K562 (cell line): ENCODE data around the gene CABP7. TPM values are rescaled to one million over a fixed set of nuclear protein-coding genes. Genes with fewer than 3 reads are reported as not detected.
A peak's percentile ranks its signal among the peaks of the same experiment; 100 is the strongest.

Source experiments
- ATAC-seq: fragments of 200-7000 bp; cut with Tn5 transposase; 3 replicates; pipeline ENCODE4 v1.9.1; 2020; ENCODE audit warnings: moderate library complexity
- BruUV-seq: library from RNA; stranded (reverse); fragments of 400-500 nt; replicated peaks from 2 replicates; lab custom pipeline; 2021; lab: Mats Ljungman, UMichigan
- CTCF ChIA-PET: fragments of 300-600 bp; formaldehyde crosslinking; extraction: SDS; loops from one replicate; lab custom pipeline; 2021; ENCODE audit warnings: low intra/inter-chr PET ratio; lab: Yijun Ruan, JAX
- POLR2A ChIA-PET: fragments of 300-600, 350-650 bp; sonication (Branson Sonifier 250); formaldehyde crosslinking; extraction: SDS; loops from one replicate; lab custom pipeline; 2021; ENCODE audit warnings: antibody characterized with exemption, inconsistent platforms; lab: Yijun Ruan, JAX
- DNase-seq, 4 experiments: peaks; one replicate each; pipeline versions ENCODE4 v3.0.0 to v3.0.0-alpha.2; 2011 to 2018; ENCODE audit warnings: low spot score in 3 of 4, mixed read lengths in 3 of 4; ENCODE audit errors: extremely low read depth in 1 of 4
- FAIRE-seq: peaks from 2 replicates; lab custom pipeline; 2011; peaks lifted over from hg19 to GRCh38; lab: Jason Lieb, UNC
- H2AFZ ChIP-seq: 2 replicates; pipeline ENCODE4 v1.6.0; 2011; ENCODE audit warnings: low read depth, low read length, control low read depth, inconsistent platforms
- H3K27ac ChIP-seq: fragments of 200-600 bp; 3 replicates; pipeline ENCODE4 v1.8.0; 2011; ENCODE audit warnings: low read depth, mild to moderate bottlenecking, control low read depth, inconsistent platforms, low read length, moderate library complexity, mixed read lengths; ENCODE audit errors: extremely low read depth
- H3K27me3 ChIP-seq, 2 experiments: fragments of 300-600 bp in 1 of 2; 2 replicates in 1 of 2; 3 replicates in 1 of 2; pipeline versions ENCODE4 v1.6.0 to v1.8.0; 2011; ENCODE audit warnings: inconsistent platforms in 2 of 2, low read length in 2 of 2, mild to moderate bottlenecking in 1 of 2, mixed read lengths in 1 of 2, moderate library complexity in 1 of 2; ENCODE audit not compliant: control insufficient read depth in 2 of 2, insufficient read depth in 2 of 2
- H3K36me3 ChIP-seq: fragments of 300-600 bp; 3 replicates; pipeline ENCODE4 v1.8.0; 2011; ENCODE audit warnings: mild to moderate bottlenecking, low read length, inconsistent platforms; ENCODE audit not compliant: control insufficient read depth, insufficient read depth
- H3K4me1 ChIP-seq, 2 experiments: fragments of 200-600 bp in 1 of 2; replicated peaks in 1 of 2; 2 replicates in 1 of 2; 3 replicates in 1 of 2; pipeline versions ENCODE4 v1.5.1 to v1.8.0; 2011; ENCODE audit warnings: inconsistent platforms in 2 of 2, low read length in 2 of 2, mild to moderate bottlenecking in 1 of 2, mixed read lengths in 1 of 2, moderate library complexity in 1 of 2; ENCODE audit not compliant: control insufficient read depth in 2 of 2, insufficient read depth in 2 of 2
- H3K4me2 ChIP-seq: 2 replicates; pipeline ENCODE4 v1.6.1; 2011; ENCODE audit warnings: low read length, control low read depth, inconsistent platforms, mixed read lengths; ENCODE audit not compliant: insufficient read depth
- H3K4me3 ChIP-seq: fragments of 200-600 bp; sonication (generic), shearing (Covaris generic); 2 replicates; pipeline ENCODE4 v1.5.1; 2016; ENCODE audit warnings: control low read depth, inconsistent platforms
- H3K79me2 ChIP-seq: fragments of 200-600 bp; 3 replicates; pipeline ENCODE4 v1.8.0; 2011; ENCODE audit warnings: low read length, inconsistent platforms; ENCODE audit not compliant: control insufficient read depth, insufficient read depth
- H3K9ac ChIP-seq, 2 experiments: 2 replicates each; pipeline versions ENCODE4 v1.6.0 to v1.6.1; 2011; ENCODE audit warnings: low read depth in 2 of 2, low read length in 2 of 2, control low read depth in 1 of 2, inconsistent platforms in 1 of 2, mild to moderate bottlenecking in 1 of 2, mixed read lengths in 1 of 2; ENCODE audit not compliant: insufficient read depth in 1 of 2
- H3K9me1 ChIP-seq: one replicate; pipeline ENCODE4 v1.6.0; 2011; ENCODE audit warnings: inconsistent platforms, mild to moderate bottlenecking, low read length, moderate library complexity; ENCODE audit not compliant: control insufficient read depth, insufficient read depth
- H3K9me3 ChIP-seq: replicated peaks from 2 replicates; pipeline ENCODE4 v1.5.1; 2011; ENCODE audit warnings: low read depth, low read length, inconsistent platforms; ENCODE audit not compliant: control insufficient read depth, insufficient read depth
- H4K20me1 ChIP-seq: replicated peaks from 2 replicates; pipeline ENCODE4 v1.6.1; 2011; ENCODE audit warnings: low read length, inconsistent platforms, mixed read lengths; ENCODE audit not compliant: control insufficient read depth, insufficient read depth
- E4F1 ChIP-seq: fragments of 250-450 bp; sonication (Bioruptor Pico); IDR thresholded peaks from 2 replicates; pipeline ENCODE4 v1.5.0; 2021; ENCODE audit warnings: mild to moderate bottlenecking, borderline replicate concordance
- ELK3 ChIP-seq: fragments of 450-650 bp; formaldehyde crosslinking; IDR thresholded peaks from 2 replicates; pipeline ENCODE4 v1.4.0; 2020; ENCODE audit warnings: mild to moderate bottlenecking
- FOXA3 ChIP-seq, 2 experiments: fragments of 450-650 bp in 1 of 2; sonication (generic) in 1 of 2; formaldehyde crosslinking; IDR thresholded peaks in 1 of 2; conservative IDR thresholded peaks in 1 of 2; 2 replicates each; pipeline versions ENCODE4 v1.4.0 to v1.8.0; 2020 to 2022; ENCODE audit warnings: mild to moderate bottlenecking in 2 of 2, missing genetic modification reagents in 1 of 2
- MEIS2 ChIP-seq: fragments of 450-650 bp; IDR thresholded peaks from 2 replicates; pipeline ENCODE4 v1.6.1; 2014; ENCODE audit warnings: mild to moderate bottlenecking; ENCODE audit not compliant: partially characterized antibody
- MNT ChIP-seq, 2 experiments: fragments of 450-650 bp; conservative IDR thresholded peaks; 2 replicates each; pipeline ENCODE4 v1.6.1; 2017; ENCODE audit warnings: mild to moderate bottlenecking in 2 of 2, moderate library complexity in 2 of 2
- NFATC3 ChIP-seq: fragments of 450-650 bp; IDR thresholded peaks from 2 replicates; pipeline ENCODE4 v1.6.1; 2017; ENCODE audit warnings: mild to moderate bottlenecking
- NFXL1 ChIP-seq: fragments of 450-650 bp; formaldehyde crosslinking; IDR thresholded peaks from 2 replicates; pipeline ENCODE4 v1.4.0; 2021; ENCODE audit warnings: mild to moderate bottlenecking
- RAD21 ChIP-seq, 2 experiments: fragments of 250-450 bp in 1 of 2; fragments of 450-650 bp in 1 of 2; sonication (Bioruptor Pico) in 1 of 2; formaldehyde crosslinking in 1 of 2; IDR thresholded peaks in 1 of 2; conservative IDR thresholded peaks in 1 of 2; 2 replicates each; pipeline versions ENCODE4 v1.4.0 to v1.8.0; 2020 to 2022; ENCODE audit warnings: mild to moderate bottlenecking in 2 of 2, moderate library complexity in 1 of 2
- SREBF2 ChIP-seq: sonication (generic); formaldehyde crosslinking; IDR thresholded peaks from 2 replicates; pipeline ENCODE4 v1.4.0; 2020; ENCODE audit warnings: mild to moderate bottlenecking, missing genetic modification reagents
- STAT5A ChIP-seq: IDR thresholded peaks from 2 replicates; pipeline ENCODE4 v1.6.1; 2012; ENCODE audit warnings: low read length, inconsistent platforms, borderline replicate concordance
- TFAP4 ChIP-seq: sonication (generic); formaldehyde crosslinking; IDR thresholded peaks from 2 replicates; pipeline ENCODE4 v1.8.0; 2022; ENCODE audit warnings: missing genetic modification reagents, mild to moderate bottlenecking, moderate library complexity, borderline replicate concordance
- ZFX ChIP-seq: sonication (generic); formaldehyde crosslinking; IDR thresholded peaks from 2 replicates; pipeline ENCODE4 v1.8.0; 2022; ENCODE audit warnings: mild to moderate bottlenecking, missing genetic modification reagents, moderate library complexity
- ZKSCAN3 ChIP-seq: fragments of 250-450 bp; sonication (Bioruptor Pico); IDR thresholded peaks from 2 replicates; pipeline ENCODE4 v1.4.0; 2020
- ZNF707 ChIP-seq: fragments of 250-450 bp; sonication (Bioruptor Pico); conservative IDR thresholded peaks from 2 replicates; pipeline ENCODE4 v1.8.0; 2022; ENCODE audit warnings: inconsistent platforms, mild to moderate bottlenecking, moderate library complexity
- WGBS: fragments of 100-300 bp; shearing (Covaris generic); methylation state at CpG from one replicate; pipeline ENCODE4 v1.1.6; 2016; ENCODE audit warnings: low coverage, mixed read lengths; ENCODE audit not compliant: insufficient coverage; ENCODE audit errors: missing lambda C conversion rate; 5-methylcytosine and 5-hydroxymethylcytosine counted together
- in situ Hi-C: fragments of 300-500 bp; cut with MboI; formaldehyde crosslinking; loops from 4 replicates; pipeline ENCODE4 v1.15.0; 2018; ENCODE audit warnings: inconsistent platforms, mixed read lengths
- intact Hi-C: fragments of 100-400 bp; cut with micrococcal nuclease; formaldehyde crosslinking; loops from 2 replicates; pipeline ENCODE4 v1.14.2; 2022
- polyA plus RNA-seq, 8 experiments: library from polyadenylated mRNA; depleted of rRNA in 4 of 8; stranded (reverse) in 5 of 8; unstranded in 3 of 8; fragments of >200 nt; fragmentation: Nextera tagmentation in 2 of 8; fragmentation: Illumina TruSeq in 1 of 8; extraction: Ambion mirVana in 2 of 8; extraction: Trizol in 1 of 8; gene quantifications; 2 replicates each; pipeline versions ENCODE4 v1.2.1 to v1.2.3, GENCODE V29; 2011 to 2014; ENCODE audit warnings: inconsistent platforms in 1 of 8, missing spikeins in 1 of 8
- total RNA-seq, 7 experiments: library from RNA; depleted of rRNA in 6 of 7; stranded (reverse); fragments of >200 nt in 6 of 7; fragmentation: Illumina TruSeq in 2 of 7; extraction: Trizol in 2 of 7; gene quantifications; 2 replicates each; pipeline versions ENCODE4 v1.2.1 to v1.2.3, GENCODE V29; 2011 to 2021; ENCODE audit warnings: low replicate concordance in 1 of 7

Gene CABP7
- total and polyA plus RNA-seq, 9 of the 15 experiments (the other 6 are each of a cell fraction or from before 2014, with no cell fraction given): not detected

- peak; percentile 64 for FAIRE-seq
- in situ Hi-C loops: no loop called here
- POLR2A ChIA-PET: interaction anchor here (0.5 to 1.4 kb wide), 7 partner anchors 9 to 301 kb away, joined by 3 to 6 read pairs (median 3); no protein-coding TSS in a partner anchor
- no peak for TF ChIP-seq ZNF707 (CRISPR knock-in tag)
- no peak for TF ChIP-seq SREBF2 (CRISPR knock-in tag)
- TF ChIP-seq MNT (conservative IDR thresholded peaks at IDR 0.05): no peak
- no peak for TF ChIP-seq NFXL1 (CRISPR knock-in tag)
- peak in 1 of 2 experiments; percentile 69; a peak in 2 of 4 replicates for TF ChIP-seq RAD21 (CRISPR knock-in tag; conservative IDR thresholded peaks at IDR 0.05 in 1 of 2, IDR thresholded peaks at IDR 0.05 in 1 of 2)
- peak; percentile 41 for TF ChIP-seq MEIS2
- no peak for TF ChIP-seq FOXA3 (CRISPR knock-in tag; conservative IDR thresholded peaks at IDR 0.05 in 1 of 2, IDR thresholded peaks at IDR 0.05 in 1 of 2)
- no peak for TF ChIP-seq E4F1 (CRISPR knock-in tag)
- TF ChIP-seq ELK3: no peak
- peak; percentile 36; the same call in 1 of the 2 replicates for TF ChIP-seq STAT5A
- TF ChIP-seq ZFX: no peak
- no peak for TF ChIP-seq ZKSCAN3 (CRISPR knock-in tag)
- TF ChIP-seq NFATC3: no peak
- peak; percentile 81; the same call in 1 of the 2 replicates for TF ChIP-seq TFAP4 (CRISPR knock-in tag)
These were observed 18.4 kb upstream of the CABP7 start for GRCh38 chr22:29701155-29701999.

More at GRCh38 chr22:29701155-29701999, 18.4 kb upstream of the CABP7 start:
- Histone ChIP-seq H3K27me3 (no peaks in the 10 kb centered on the region), H3K4me1 (peaks cover 8 to 35% of the 10 kb centered on the region in 2 experiments; a peak in 4 of 5 replicates), H4K20me1 (no peaks in the 10 kb centered on the region), H3K4me2 (no peak overlapping the region), H3K9me3 (no peaks in the 10 kb centered on the region), H3K79me2 (no peaks in the 10 kb centered on the region), H3K4me3 (no peak overlapping the region), H2AFZ (no peak overlapping the region), H3K36me3 (no peaks in the 10 kb centered on the region), H3K27ac (no peak overlapping the region), H3K9me1 (no peaks in the 10 kb centered on the region), H3K9ac (no peak overlapping the region; a peak in 1 of 4 replicates)
- CTCF ChIA-PET: interaction anchor here (0.9 to 2.4 kb wide), 2 partner anchors 16 to 388 kb away, joined by 3 to 16 read pairs; no protein-coding TSS in a partner anchor
- 14% methylated on average over 13 of the region's 14 CpGs for WGBS
- DNase-seq (peak; percentile 20 to 67 (median 46)), ATAC-seq (peak; percentile 94)
- intact Hi-C loops: loop anchor here (5.0 kb wide), 1 partner anchor 386 kb away; no protein-coding TSS in a partner anchor
- BruUV-seq: no TSS peak
